CD4-positive, alpha-beta T cell (primary cell): ENCODE measurements around the gene ARHGEF3. TPM values are rescaled to one million over a fixed set of nuclear protein-coding genes. Genes with fewer than 3 reads are reported as not detected.
A peak's percentile ranks its signal among the peaks of the same experiment; 100 is the strongest.

Source experiments
- ATAC-seq: fragments of 200-7000 bp; cut with Tn5 transposase; one replicate; pipeline ENCODE4 v1.10.0; 2022; ENCODE audit warnings: mild to moderate bottlenecking; ENCODE audit not compliant: poor library complexity
- CTCF ChIA-PET: fragments of 350-600 bp; sonication (Branson Sonifier 250); formaldehyde crosslinking; loops from one replicate; lab custom pipeline; 2021; ENCODE audit warnings: antibody characterized with exemption, inconsistent platforms; lab: Charles Lee
- POLR2A ChIA-PET: fragments of 350-600 bp; sonication (Branson Sonifier 250); formaldehyde crosslinking; loops from one replicate; lab custom pipeline; 2021; ENCODE audit warnings: antibody characterized with exemption, inconsistent platforms; lab: Charles Lee
- DNase-seq, 14 experiments: peaks; one replicate each; pipeline ENCODE4 v3.0.0-alpha.2; 2013 to 2020; ENCODE audit warnings: mixed read lengths in 2 of 14
- H3K27ac ChIP-seq, 2 donors: one replicate each; pipeline versions ENCODE4 v1.5.1 to v1.7.0; 2013; ENCODE audit warnings: low read length in 2 of 2, low read depth in 1 of 2, mild to moderate bottlenecking in 1 of 2
- H3K27me3 ChIP-seq, 2 experiments: 1 replicate in 1 of 2; 2 replicates in 1 of 2; pipeline versions ENCODE4 v1.6.1 to v1.7.0; 2013; ENCODE audit warnings: low read length in 2 of 2, control low read depth in 1 of 2, mild to moderate bottlenecking in 1 of 2, moderate library complexity in 1 of 2; ENCODE audit not compliant: insufficient read depth in 2 of 2, control insufficient read depth in 1 of 2
- H3K36me3 ChIP-seq: one replicate; pipeline ENCODE4 v1.6.1; 2013; ENCODE audit warnings: low read length, control low read depth; ENCODE audit not compliant: insufficient read depth
- H3K4me1 ChIP-seq: one replicate; pipeline ENCODE4 v1.6.1; 2013; ENCODE audit warnings: low read length, control low read depth; ENCODE audit not compliant: insufficient read depth
- H3K4me3 ChIP-seq: one replicate; pipeline ENCODE4 v1.5.1; 2013; ENCODE audit warnings: mild to moderate bottlenecking, low read length, moderate library complexity
- H3K9me3 ChIP-seq, 2 experiments: 1 replicate in 1 of 2; 2 replicates in 1 of 2; pipeline versions ENCODE4 v1.6.1 to v1.7.0; 2013; ENCODE audit warnings: low read length in 2 of 2, mild to moderate bottlenecking in 2 of 2, control low read depth in 1 of 2, moderate library complexity in 1 of 2; ENCODE audit not compliant: control insufficient read depth in 1 of 2, insufficient read depth in 1 of 2
- H3K27ac Mint-ChIP-seq: one replicate; pipeline ENCODE4 v1.8.0; 2020; ENCODE audit warnings: mixed read lengths
- H3K27me3 Mint-ChIP-seq: one replicate; pipeline ENCODE4 v1.8.0; 2021; ENCODE audit warnings: mixed read lengths
- H3K36me3 Mint-ChIP-seq: one replicate; pipeline ENCODE4 v1.8.0; 2021; ENCODE audit warnings: low read depth, mixed read lengths
- H3K4me1 Mint-ChIP-seq: one replicate; pipeline ENCODE4 v1.8.0; 2021; ENCODE audit warnings: low read depth, mixed read lengths
- H3K4me3 Mint-ChIP-seq: one replicate; pipeline ENCODE4 v1.8.0; 2020; ENCODE audit warnings: mild to moderate bottlenecking, mixed read lengths
- H3K9me3 Mint-ChIP-seq: one replicate; pipeline ENCODE4 v1.8.0; 2020; ENCODE audit warnings: mixed read lengths
- CTCF ChIP-seq: fragments of 200-600 bp; IDR thresholded peaks from one replicate; pipeline ENCODE4 v1.8.0; 2022; ENCODE audit warnings: antibody characterized with exemption, mild to moderate bottlenecking
- intact Hi-C, 2 experiments: fragments of 100-400 bp; cut with DNase I in 1 of 2; cut with micrococcal nuclease in 1 of 2; formaldehyde crosslinking; loops; one replicate each; pipeline versions ENCODE4 v1.15.1 to v1.9.0; 2023 to 2025; cut with DNase I, micrococcal nuclease
- total RNA-seq, 174 experiments: library from RNA in 2 of 174; stranded (reverse) in 2 of 174; gene quantifications; one replicate each; pipeline ENCODE4 v1.2.3 and lab custom pipeline; 2021 to 2026

The ARHGEF3 gene
- total RNA-seq, 2 experiments from 2014 or later, result 46.4 to 46.6 TPM

DNA sequence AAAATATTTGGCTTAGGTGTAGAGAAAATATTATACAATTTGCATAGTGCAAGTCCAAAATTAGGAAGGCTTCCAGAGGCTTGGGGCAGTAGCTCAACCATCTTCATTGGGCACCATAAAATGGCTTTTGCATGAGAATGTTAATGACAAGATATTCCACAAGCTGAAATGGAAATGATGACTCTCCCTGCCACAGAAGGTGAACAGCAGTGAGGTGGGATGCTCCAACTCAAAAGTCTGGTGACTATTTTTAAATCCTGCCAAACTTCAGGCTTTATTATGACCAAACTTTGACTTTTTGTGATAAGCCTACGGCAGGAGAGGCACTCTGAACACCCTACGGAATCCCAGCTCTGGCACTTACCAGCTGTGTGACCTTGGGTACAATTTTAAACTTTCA, 37.6 kb downstream of the ARHGEF3 start:
- Histone ChIP-seq H3K4me1 (peaks cover 28% of the 10 kb centered on the region), H3K4me3 (no peak overlapping the region), H3K27me3 (no peaks in the 10 kb centered on the region), H3K27ac (no peak overlapping the region), H3K36me3 (peaks cover 69% of the 10 kb centered on the region), H3K9me3 (no peaks in the 10 kb centered on the region)
- Mint-ChIP-seq H3K4me3 (no peak overlapping the region), H3K27me3 (no peaks in the 10 kb centered on the region), H3K27ac (peak overlapping the region; percentile 59), H3K9me3 (no peaks in the 10 kb centered on the region), H3K4me1 (peaks cover 82% of the 10 kb centered on the region), H3K36me3 (peaks cover 91% of the 10 kb centered on the region)
- intact Hi-C loops, result no loop called here
- DNase-seq, result no peak
- no peak for ATAC-seq
- ChIA-PET CTCF (interaction anchor here (1.0 to 1.5 kb wide), 4 partner anchors 10 to 37 kb away, joined by 3 to 4 read pairs (median 4); partner anchors contain the start of gene ARHGEF3), POLR2A (interaction anchor here (0.7 to 2.5 kb wide), 9 partner anchors 8 to 53 kb away, joined by 3 to 10 read pairs (median 4); no protein-coding TSS in a partner anchor)
- no peak for TF ChIP-seq CTCF

DNA sequence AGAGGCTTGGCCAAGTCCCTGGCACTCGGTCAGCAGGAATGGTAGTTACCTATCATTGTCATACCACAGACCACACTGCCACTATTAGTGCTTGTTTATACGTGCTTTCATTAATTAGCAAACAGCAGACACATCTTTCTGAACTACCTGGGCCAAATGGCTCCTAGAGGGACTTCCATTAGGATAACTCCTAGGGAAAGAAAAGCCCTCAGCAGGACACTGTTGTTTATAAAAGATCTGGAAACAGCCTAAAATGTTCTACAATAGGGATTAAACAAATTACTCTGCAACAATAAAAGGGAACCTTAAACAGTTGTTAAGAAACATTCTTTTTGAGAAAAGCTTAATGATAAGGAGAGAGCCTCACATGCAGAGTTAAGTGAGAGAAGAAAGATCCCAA, 38.5 kb downstream of the ARHGEF3 start:
- ChIA-PET POLR2A (interaction anchor here (2.3 to 2.5 kb wide), 2 partner anchors 36 to 37 kb away, joined by 4 to 10 read pairs; no protein-coding TSS in a partner anchor), CTCF (no interaction called here)
- H3K4me1 ChIP-seq, result peaks cover 35% of the 10 kb centered on the region
- no peak overlapping the region for H3K27ac ChIP-seq
- ATAC-seq (no peak), DNase-seq (no peak)
- Mint-ChIP-seq H3K4me3 (no peak overlapping the region), H3K4me1 (peaks cover 82% of the 10 kb centered on the region), H3K27me3 (no peaks in the 10 kb centered on the region), H3K9me3 (no peaks in the 10 kb centered on the region), H3K27ac (peak overlapping the region; percentile 90), H3K36me3 (peaks cover 91% of the 10 kb centered on the region)
- H3K9me3 ChIP-seq, result no peaks in the 10 kb centered on the region
- TF ChIP-seq CTCF, result no peak
- no peaks in the 10 kb centered on the region for H3K27me3 ChIP-seq
- intact Hi-C loops, result no loop called here
- no peak overlapping the region for H3K4me3 ChIP-seq
- peaks cover 60% of the 10 kb centered on the region for H3K36me3 ChIP-seq

DNA sequence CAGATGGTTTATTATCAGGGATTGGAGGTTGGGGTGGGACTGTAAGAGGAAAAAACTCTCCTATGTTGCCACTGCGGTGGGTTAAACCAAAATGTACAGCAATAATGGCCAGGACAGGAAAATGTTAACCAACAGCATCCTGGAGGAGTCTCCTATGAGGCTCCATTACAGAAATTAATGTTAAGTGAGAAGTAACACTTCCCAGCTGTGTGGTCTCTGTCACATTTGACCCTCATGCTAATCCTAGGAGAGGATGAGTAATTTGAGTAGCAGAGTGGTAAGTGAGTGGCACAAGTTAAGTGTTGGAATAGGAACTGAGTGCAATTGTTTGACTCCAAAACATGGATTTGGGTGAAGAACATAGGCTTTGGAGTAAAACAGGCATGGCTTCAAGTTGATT, 39.0 kb downstream of the ARHGEF3 start:
- H3K4me1 ChIP-seq, result peaks cover 38% of the 10 kb centered on the region
- DNase-seq, result no peak

More for the DNA sequence above, 39.0 kb downstream of the ARHGEF3 start:
- no peaks in the 10 kb centered on the region for H3K27me3 ChIP-seq
- no peak overlapping the region for H3K27ac ChIP-seq
- Mint-ChIP-seq H3K27me3 (no peaks in the 10 kb centered on the region), H3K4me3 (no peak overlapping the region), H3K27ac (peak overlapping the region; percentile 90), H3K4me1 (peaks cover 82% of the 10 kb centered on the region), H3K9me3 (no peaks in the 10 kb centered on the region), H3K36me3 (peaks cover 86% of the 10 kb centered on the region)
- peaks cover 56% of the 10 kb centered on the region for H3K36me3 ChIP-seq
- TF ChIP-seq CTCF, result no peak
- no peak overlapping the region for H3K4me3 ChIP-seq
- CTCF ChIA-PET, result no interaction called here
- no peaks in the 10 kb centered on the region for H3K9me3 ChIP-seq
- POLR2A ChIA-PET, result interaction anchor here (1.1 to 2.5 kb wide), 2 partner anchors 28 to 36 kb away, joined by 3 to 10 read pairs; no protein-coding TSS in a partner anchor
- intact Hi-C loops, result no loop called here
- no peak for ATAC-seq
